ENCODE measurements around the gene HIRA. TPM values are rescaled to one million over a fixed set of nuclear protein-coding genes. Genes with fewer than 3 reads are reported as not detected.

HIRA gene
- total and polyA plus RNA-seq, 9 of the 15 experiments (the other 6 are each of a cell fraction or from before 2014, with no cell fraction given) = 0.96 to 132 (median 58.4) TPM

GRCh38 chr22:19430890-19431541 lies 517 bp downstream of the HIRA start (continued):
- TF ChIP-seq, protein P1, sequence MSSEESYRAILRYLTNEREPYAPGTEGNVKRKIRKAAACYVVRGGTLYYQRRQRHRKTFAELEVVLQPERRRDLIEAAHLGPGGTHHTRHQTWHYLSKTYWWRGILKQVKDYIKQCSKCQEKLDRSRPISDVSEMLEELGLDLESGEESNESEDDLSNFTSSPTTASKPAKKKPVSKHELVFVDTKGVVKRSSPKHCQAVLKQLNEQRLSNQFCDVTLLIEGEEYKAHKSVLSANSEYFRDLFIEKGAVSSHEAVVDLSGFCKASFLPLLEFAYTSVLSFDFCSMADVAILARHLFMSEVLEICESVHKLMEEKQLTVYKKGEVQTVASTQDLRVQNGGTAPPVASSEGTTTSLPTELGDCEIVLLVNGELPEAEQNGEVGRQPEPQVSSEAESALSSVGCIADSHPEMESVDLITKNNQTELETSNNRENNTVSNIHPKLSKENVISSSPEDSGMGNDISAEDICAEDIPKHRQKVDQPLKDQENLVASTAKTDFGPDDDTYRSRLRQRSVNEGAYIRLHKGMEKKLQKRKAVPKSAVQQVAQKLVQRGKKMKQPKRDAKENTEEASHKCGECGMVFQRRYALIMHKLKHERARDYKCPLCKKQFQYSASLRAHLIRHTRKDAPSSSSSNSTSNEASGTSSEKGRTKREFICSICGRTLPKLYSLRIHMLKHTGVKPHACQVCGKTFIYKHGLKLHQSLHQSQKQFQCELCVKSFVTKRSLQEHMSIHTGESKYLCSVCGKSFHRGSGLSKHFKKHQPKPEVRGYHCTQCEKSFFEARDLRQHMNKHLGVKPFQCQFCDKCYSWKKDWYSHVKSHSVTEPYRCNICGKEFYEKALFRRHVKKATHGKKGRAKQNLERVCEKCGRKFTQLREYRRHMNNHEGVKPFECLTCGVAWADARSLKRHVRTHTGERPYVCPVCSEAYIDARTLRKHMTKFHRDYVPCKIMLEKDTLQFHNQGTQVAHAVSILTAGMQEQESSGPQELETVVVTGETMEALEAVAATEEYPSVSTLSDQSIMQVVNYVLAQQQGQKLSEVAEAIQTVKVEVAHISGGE (CRISPR knock-in tag; IDR thresholded peaks at IDR 0.05) = peak in 1 of 3 experiments; percentile 69; a peak in 1 of 6 replicates
- TF ChIP-seq NFE2L1 (tag; IDR thresholded peaks at IDR 0.05; ENCODE audit: borderline replicate concordance, low read depth) = no peak
- no peak for TF ChIP-seq ZNF384 (IDR thresholded peaks at IDR 0.05; ENCODE audit: low read depth, low read length)
- TF ChIP-seq REST (IDR thresholded peaks at IDR 0.05; ENCODE audit: borderline replicate concordance) = no peak
- peak; percentile 86 for TF ChIP-seq REST (CRISPR knock-in tag; IDR thresholded peaks at IDR 0.05; ENCODE audit: low read depth)
- TF ChIP-seq, protein P2, sequence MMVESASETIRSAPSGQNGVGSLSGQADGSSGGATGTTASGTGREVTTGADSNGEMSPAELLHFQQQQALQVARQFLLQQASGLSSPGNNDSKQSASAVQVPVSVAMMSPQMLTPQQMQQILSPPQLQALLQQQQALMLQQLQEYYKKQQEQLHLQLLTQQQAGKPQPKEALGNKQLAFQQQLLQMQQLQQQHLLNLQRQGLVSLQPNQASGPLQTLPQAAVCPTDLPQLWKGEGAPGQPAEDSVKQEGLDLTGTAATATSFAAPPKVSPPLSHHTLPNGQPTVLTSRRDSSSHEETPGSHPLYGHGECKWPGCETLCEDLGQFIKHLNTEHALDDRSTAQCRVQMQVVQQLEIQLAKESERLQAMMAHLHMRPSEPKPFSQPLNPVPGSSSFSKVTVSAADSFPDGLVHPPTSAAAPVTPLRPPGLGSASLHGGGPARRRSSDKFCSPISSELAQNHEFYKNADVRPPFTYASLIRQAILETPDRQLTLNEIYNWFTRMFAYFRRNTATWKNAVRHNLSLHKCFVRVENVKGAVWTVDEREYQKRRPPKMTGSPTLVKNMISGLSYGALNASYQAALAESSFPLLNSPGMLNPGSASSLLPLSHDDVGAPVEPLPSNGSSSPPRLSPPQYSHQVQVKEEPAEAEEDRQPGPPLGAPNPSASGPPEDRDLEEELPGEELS (CRISPR knock-in tag; IDR thresholded peaks at IDR 0.05; ENCODE audit: borderline replicate concordance) = no peak
- no peak for TF ChIP-seq CAMTA2 (CRISPR knock-in tag; conservative IDR thresholded peaks at IDR 0.05)
- TF ChIP-seq ATF7 (IDR thresholded peaks at IDR 0.05) = no peak
- TF ChIP-seq THRA (IDR thresholded peaks at IDR 0.05) = no peak
- no peak for TF ChIP-seq MCM2 (IDR thresholded peaks at IDR 0.05; ENCODE audit: low read depth)
- peak; percentile 88 for TF ChIP-seq HNRNPL (IDR thresholded peaks at IDR 0.05; ENCODE audit: low read depth, low read length)
